AG04450 (cell line): ENCODE data around the gene RETREG1. TPM values are rescaled to one million over a fixed set of nuclear protein-coding genes. Genes with fewer than 3 reads are reported as not detected.
"Not testable (repeated sequence)": the region's sequence is repeated elsewhere in the genome, so short reads cannot be mapped to it uniquely, and the experiment has no call there.

Experiments
- CTCF ChIA-PET: fragments of 300-600, 350-600 bp; formaldehyde crosslinking; extraction: SDS; loops from one replicate; lab custom pipeline; 2022; ENCODE audit warnings: antibody characterized with exemption, inconsistent platforms; lab: Charles Lee
- POLR2A ChIA-PET: fragments of 350-600 bp; formaldehyde crosslinking; extraction: SDS; loops from one replicate; lab custom pipeline; 2021; ENCODE audit warnings: antibody characterized with exemption, inconsistent platforms; lab: Yijun Ruan, JAX
- DNase-seq: peaks from one replicate; pipeline ENCODE4 v3.0.0-alpha.2; 2011; ENCODE audit warnings: low read depth, low spot score
- H3K27ac ChIP-seq: one replicate; pipeline ENCODE4 v1.5.1; 2012; ENCODE audit warnings: low read depth, low read length, control low read depth
- H3K27me3 ChIP-seq: one replicate; pipeline ENCODE4 v1.6.0; 2012; ENCODE audit warnings: low read length; ENCODE audit not compliant: control insufficient read depth, insufficient read depth
- H3K4me3 ChIP-seq: 2 replicates; pipeline ENCODE4 v1.5.1; 2011; ENCODE audit warnings: mild to moderate bottlenecking, low read depth, low read length, control low read depth
- H3K9me3 ChIP-seq: 2 replicates; pipeline ENCODE4 v1.5.1; 2012; ENCODE audit warnings: low read length; ENCODE audit not compliant: control insufficient read depth, insufficient read depth
- CTCF ChIP-seq: IDR thresholded peaks from 2 replicates; pipeline ENCODE4 v1.5.1; 2011; ENCODE audit warnings: low read depth, low read length, control low read depth, inconsistent platforms
- polyA plus RNA-seq: library from polyadenylated mRNA; depleted of rRNA; stranded (reverse); fragments of >200 nt; gene quantifications from 2 replicates; pipeline ENCODE4 v1.2.3, GENCODE V29; 2011

The RETREG1 gene
- polyA plus RNA-seq, 1 experiment, result 0.14 TPM

GRCh38 chr5:16446993-16447392 is 169.8 kb downstream of the RETREG1 start:
- Histone ChIP-seq H3K9me3 (no peaks in the 10 kb centered on the region), H3K4me3 (no peak overlapping the region), H3K27me3 (no peaks in the 10 kb centered on the region), H3K27ac (no peak overlapping the region)
- ChIA-PET POLR2A (interaction anchor here (0.5 kb wide), 1 partner anchor 1212 kb away, joined by 3 read pairs; no protein-coding TSS in a partner anchor), CTCF (interaction anchor here (0.6 to 4.2 kb wide), 4 partner anchors 9 to 293 kb away, joined by 4 to 29 read pairs (median 5); no protein-coding TSS in a partner anchor)
- TF ChIP-seq CTCF, result no peak
- DNase-seq, result no peak

GRCh38 chr5:16437977-16438376 is 178.8 kb downstream of the RETREG1 start:
- no peak overlapping the region for H3K4me3 ChIP-seq
- CTCF ChIA-PET, result interaction anchor here (0.7 to 3.2 kb wide), 5 partner anchors 9 to 1843 kb away, joined by 3 to 16 read pairs (median 4); no protein-coding TSS in a partner anchor
- H3K27me3 ChIP-seq, result peaks cover 2% of the 10 kb centered on the region
- peak; percentile 35 for TF ChIP-seq CTCF
- H3K9me3 ChIP-seq, result no peaks in the 10 kb centered on the region
- POLR2A ChIA-PET, result no interaction called here
- no peak overlapping the region for H3K27ac ChIP-seq
- DNase-seq, result no peak

GRCh38 chr5:16436065-16436682 is 180.6 kb downstream of the RETREG1 start:
- H3K27me3 ChIP-seq, H3K27ac ChIP-seq, DNase-seq, H3K4me3 ChIP-seq, POLR2A ChIA-PET, H3K9me3 ChIP-seq: not testable (repeated sequence)
- CTCF ChIA-PET, result interaction anchor here (1.7 to 3.2 kb wide), 2 partner anchors 21 to 767 kb away, joined by 4 to 16 read pairs; no protein-coding TSS in a partner anchor

DNA sequence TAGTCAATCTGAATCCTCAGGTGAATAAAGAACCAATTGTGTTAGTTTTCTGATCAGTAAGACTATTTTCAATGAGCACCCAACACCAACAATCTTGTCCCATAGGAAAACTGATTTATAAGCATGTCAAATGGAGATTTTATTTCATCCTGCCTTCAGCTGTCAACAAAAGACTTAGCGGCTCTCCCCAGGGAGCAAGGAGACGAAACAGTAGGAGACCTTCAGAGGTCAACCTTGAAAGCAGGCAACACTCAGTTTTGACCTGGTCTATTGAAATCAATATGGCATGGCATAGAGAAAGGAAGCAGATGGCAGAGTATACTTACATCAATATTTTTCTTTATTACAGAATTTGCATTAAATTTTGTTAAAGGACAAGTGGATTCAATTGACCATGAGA is 185.3 kb downstream of the RETREG1 start:
- CTCF ChIA-PET, result no interaction called here
- no peak overlapping the region for H3K4me3 ChIP-seq
- H3K27ac ChIP-seq, result no peak overlapping the region
- H3K9me3 ChIP-seq, result no peaks in the 10 kb centered on the region
- DNase-seq, result no peak
- TF ChIP-seq CTCF, result no peak
- POLR2A ChIA-PET, result no interaction called here
- H3K27me3 ChIP-seq, result peaks cover 2% of the 10 kb centered on the region

- Histone ChIP-seq H3K27me3 (no peaks in the 10 kb centered on the region), H3K4me3 (no peak overlapping the region), H3K9me3 (no peaks in the 10 kb centered on the region), H3K27ac (no peak overlapping the region)
- POLR2A ChIA-PET, result no interaction called here
- no peak for DNase-seq
- TF ChIP-seq CTCF, result no peak
- CTCF ChIA-PET, result no interaction called here
Observed at GRCh38 chr5:16430349-16431089, 186.3 kb downstream of the RETREG1 start.
